ENCODE results near the gene FGF18.

FGF18 gene

GRCh38 chr5:171462928-171463861, 43.7 kb downstream of the FGF18 start:
- no peak for DNase-seq (ENCODE audit: low read depth, low spot score)
- no peak overlapping the region for H3K27ac ChIP-seq

GRCh38 chr5:171463862-171464229, 44.4 kb downstream of the FGF18 start:
- DNase-seq (ENCODE audit: low read depth, low spot score): no peak
- no peak overlapping the region for H3K27ac ChIP-seq

- no peak for DNase-seq (ENCODE audit: low read depth, low spot score)
- no peak overlapping the region for H3K27ac ChIP-seq
These were observed 45.4 kb downstream of the FGF18 start for GRCh38 chr5:171464829-171465228.

DNA sequence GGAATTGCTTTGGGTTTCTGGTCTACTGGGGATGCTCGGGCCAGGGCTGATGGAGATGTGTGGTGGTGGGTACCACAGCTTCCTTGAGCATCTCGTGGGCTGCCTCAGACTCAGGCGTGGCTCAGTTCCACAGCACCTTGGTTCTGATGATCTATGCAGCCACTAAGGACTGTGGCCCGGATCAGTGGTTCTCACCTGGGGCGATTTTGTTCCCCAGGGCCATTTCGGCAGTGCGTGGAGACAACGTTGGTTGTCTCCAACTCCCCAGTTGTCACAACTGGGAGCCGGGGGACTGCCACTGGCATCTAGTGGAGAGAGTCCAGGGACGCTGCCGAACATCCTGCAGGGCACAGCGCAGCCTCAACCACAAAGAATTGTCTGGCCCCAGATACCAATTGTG, 47.7 kb downstream of the FGF18 start:
- DNase-seq (ENCODE audit: low read depth, low spot score): no peak
- H3K27ac ChIP-seq: no peak overlapping the region

- no peak overlapping the region for H3K27ac ChIP-seq
- DNase-seq (ENCODE audit: low read depth, low spot score): no peak
These were observed 49.9 kb downstream of the FGF18 start for GRCh38 chr5:171469326-171469725.

DNA sequence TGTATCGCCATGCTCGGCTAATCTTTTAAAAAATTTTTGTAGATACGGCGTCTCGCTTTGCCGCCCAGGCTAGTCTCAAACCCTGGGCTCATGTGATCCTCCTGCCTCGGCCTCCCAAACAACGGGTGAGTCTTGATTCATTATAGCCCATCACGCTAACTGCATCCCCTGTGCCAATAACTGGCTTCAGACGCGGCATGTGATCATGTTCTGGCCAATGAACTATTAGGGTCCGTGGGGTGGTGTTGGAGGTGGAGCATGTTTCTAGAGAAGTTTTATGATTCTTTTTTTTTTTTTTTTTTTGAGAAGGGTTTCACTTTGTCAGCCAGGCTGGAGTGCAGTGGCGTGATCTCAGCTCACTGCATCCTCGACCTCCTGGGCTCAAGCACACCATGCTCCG, 51.0 kb downstream of the FGF18 start:
- no peak overlapping the region for H3K27ac ChIP-seq
- DNase-seq (ENCODE audit: low read depth, low spot score): no peak

DNA sequence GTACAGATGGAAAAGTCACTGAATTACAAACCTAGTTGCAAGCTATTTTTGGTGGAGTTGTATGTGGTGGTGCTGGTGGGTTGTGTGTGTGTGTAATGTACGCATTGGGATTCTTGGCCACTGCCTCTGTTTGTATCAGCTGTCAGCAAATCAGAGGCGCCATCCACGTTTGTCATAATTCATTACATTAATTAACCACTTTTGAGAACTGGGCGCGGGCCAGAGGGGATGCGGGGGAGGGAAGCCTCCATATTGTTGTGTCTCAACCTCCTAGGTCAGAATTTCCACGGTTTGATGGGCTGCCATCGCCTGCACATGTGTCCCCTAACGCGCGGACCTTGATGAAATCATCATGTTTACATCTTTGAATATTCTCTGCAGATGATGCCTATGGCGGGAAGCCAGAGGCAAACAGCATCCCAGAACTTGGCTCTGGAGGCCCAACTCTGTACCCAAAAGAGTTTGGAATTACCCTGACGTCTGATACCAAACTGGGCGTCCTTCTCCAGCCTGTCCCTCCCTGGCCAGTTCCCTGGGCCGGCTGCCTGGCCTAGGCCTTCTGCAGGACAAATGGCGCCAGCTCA, 54.9 kb downstream of the FGF18 start:
- DNase-seq (ENCODE audit: low read depth, low spot score): no peak
- H3K27ac ChIP-seq: no peak overlapping the region

DNA sequence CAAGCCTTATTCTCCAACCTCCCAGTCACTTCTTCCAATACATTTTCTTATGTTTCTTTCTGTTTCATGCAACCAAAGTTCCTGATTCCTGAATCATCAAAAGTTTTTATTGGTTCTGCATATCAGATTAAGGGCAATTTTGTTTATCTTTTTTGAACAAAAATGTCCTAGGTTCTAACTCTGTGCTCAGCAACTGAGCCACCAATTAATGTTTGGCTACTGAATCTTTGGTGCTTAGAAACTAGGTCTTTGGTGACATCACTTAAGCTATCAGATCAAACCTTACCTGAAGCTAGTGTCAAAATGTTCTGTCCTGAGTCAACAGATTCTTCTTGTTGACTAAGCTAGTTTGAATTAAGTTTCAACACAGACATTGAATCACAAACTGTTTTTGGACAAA, 56.1 kb downstream of the FGF18 start:
- H3K27ac ChIP-seq: no peak overlapping the region
- no peak for DNase-seq (ENCODE audit: low read depth, low spot score)

GRCh38 chr5:171476701-171477100, 57.3 kb downstream of the FGF18 start:
- H3K27ac ChIP-seq: no peak overlapping the region
- no peak for DNase-seq (ENCODE audit: low read depth, low spot score)

DNA sequence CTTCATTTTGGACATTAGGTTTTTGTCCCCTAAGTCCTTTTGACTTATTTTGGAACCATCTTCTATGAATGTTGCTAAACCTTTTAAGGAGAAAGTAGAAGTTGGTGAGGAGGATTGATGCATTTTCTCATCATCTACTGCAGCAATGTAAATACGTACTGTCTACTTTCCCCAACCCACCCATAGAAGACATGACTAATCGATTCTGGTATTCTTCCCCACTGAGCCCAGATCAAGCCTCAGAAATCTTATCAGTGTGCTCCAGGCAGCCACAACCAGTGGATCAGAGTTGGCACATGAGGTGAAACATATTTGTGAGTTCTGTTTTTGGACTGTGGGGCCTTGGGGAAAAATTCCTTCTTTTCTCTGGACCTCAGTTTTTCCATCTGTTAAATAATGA, 57.7 kb downstream of the FGF18 start:
- no peak for DNase-seq (ENCODE audit: low read depth, low spot score)
- H3K27ac ChIP-seq: no peak overlapping the region

GRCh38 chr5:171477666-171478065, 58.2 kb downstream of the FGF18 start:
- no peak overlapping the region for H3K27ac ChIP-seq
- no peak for DNase-seq (ENCODE audit: low read depth, low spot score)

- no peak overlapping the region for H3K27ac ChIP-seq
- DNase-seq (ENCODE audit: low read depth, low spot score): no peak
These were observed 59.7 kb downstream of the FGF18 start for GRCh38 chr5:171478946-171479775.

DNA sequence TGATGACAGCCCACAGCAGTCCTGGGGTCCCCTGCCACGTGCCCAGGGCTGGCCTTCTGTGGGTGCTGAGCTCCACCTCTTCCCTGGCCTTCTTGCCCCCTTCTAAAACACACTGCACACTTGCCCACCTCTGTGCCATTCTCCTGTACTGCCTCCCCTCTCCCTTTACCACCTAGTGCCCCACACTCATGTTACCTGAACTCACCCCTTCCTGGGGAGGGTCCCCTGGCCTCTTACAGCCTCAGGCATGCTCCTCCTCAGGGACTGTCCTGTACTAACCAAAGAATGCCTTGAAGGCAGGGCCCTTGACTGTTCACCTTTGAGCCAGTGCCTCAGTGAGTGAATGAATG, 60.3 kb downstream of the FGF18 start:
- H3K27ac ChIP-seq: no peak overlapping the region
- no peak for DNase-seq (ENCODE audit: low read depth, low spot score)

DNA sequence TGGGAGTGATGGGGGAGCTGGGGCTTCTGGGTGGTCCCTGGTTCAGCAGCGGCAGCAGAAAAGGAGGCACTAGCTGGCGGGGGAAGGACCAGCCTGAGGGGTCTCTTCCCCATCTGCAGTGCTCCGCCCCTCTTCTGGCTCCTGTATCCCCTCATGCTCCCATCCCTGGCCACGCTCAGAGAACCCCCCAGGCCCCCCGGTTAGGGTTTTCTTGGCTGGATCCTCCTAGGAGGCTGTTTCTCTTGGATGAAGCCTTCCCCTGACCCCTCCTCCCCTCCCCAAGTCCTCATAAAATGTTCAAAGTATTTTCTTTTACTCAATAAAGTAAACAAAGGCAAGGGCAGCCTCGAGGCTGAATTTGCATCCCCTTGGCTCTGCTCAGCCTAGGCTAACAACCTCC, 60.8 kb downstream of the FGF18 start:
- DNase-seq (ENCODE audit: low read depth, low spot score): no peak
- no peak overlapping the region for H3K27ac ChIP-seq

GRCh38 chr5:171481571-171482433, 62.4 kb downstream of the FGF18 start:
- no peak for DNase-seq (ENCODE audit: low read depth, low spot score)
- H3K27ac ChIP-seq: no peak overlapping the region

GRCh38 chr5:171482434-171482730, 62.9 kb downstream of the FGF18 start:
- no peak for DNase-seq (ENCODE audit: low read depth, low spot score)
- H3K27ac ChIP-seq: no peak overlapping the region

DNA sequence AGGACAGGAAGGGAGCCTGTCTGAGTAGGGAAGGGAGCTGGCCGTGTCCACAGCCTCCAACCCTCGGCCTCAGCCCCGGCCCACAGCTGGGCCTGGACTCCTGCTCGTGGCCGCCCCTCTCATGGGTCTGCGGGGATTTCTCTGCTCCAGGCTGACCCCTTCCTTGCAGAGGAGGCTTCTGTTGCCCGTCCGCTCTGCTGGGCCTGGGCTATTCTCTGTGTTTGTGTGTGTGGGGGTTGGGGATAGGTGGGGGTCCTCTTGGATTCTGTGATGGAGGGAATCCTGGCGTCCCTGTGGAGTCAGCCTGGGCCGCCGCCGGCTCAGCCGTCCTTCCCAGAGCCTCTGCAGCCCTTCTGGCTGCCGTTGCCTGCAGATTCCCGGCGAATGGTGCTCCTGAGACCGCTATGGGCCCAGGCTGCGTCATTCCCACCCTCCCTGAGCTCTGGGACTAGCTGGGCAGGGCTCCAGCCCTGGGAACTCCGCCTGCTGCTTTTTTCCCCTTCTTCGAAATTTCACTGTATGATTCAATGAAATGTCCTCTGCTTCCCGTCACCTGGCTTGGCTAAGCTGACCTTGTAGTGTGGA, 64.2 kb downstream of the FGF18 start:
- no peak for DNase-seq (ENCODE audit: low read depth, low spot score)

DNA sequence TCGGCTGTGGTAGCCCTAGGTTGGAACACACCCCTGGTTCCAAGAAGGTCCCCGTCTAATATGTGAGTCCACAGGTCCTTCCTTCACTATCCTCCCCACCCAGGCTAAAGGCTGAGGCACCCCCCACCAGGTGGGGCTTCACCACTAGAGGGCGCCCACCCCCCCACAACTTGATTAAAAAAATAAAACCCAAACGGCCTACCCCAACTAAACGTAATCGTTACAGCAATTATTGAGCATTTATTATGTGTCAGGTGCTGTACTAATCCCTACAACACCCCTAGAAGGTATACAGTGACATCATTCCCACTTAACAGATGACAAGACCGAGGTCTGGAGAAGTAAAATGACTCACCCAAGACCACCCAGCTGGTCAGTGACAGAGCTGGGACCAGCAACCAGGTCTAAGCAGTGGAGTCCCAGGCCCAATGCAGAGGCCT, 65.0 kb downstream of the FGF18 start:
- no peak overlapping the region for H3K27ac ChIP-seq

More for the DNA sequence above, 64.2 kb downstream of the FGF18 start:
- no peak overlapping the region for H3K27ac ChIP-seq

DNA sequence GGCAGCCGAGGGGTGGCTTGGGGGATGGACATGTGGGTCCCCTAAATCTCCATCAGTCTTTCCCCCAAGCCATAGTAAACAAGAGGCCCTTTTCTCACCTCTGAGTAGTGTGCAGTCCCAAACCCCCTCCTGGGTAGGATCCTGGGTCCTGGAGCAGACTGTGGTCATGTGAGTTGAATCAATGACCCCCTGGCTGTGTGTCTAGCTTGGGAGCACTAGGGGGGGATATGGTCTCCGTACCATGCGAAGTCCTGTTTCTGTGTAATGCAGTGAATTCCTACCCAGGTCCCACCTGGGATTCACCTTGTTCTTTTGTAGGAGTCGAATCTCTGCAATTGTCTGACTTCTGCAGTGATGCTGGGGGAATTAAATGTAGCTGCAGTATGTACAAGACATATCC, 66.2 kb downstream of the FGF18 start:
- no peak for DNase-seq (ENCODE audit: low read depth, low spot score)
- H3K27ac ChIP-seq: no peak overlapping the region

More for the DNA sequence above, 65.0 kb downstream of the FGF18 start:
- DNase-seq (ENCODE audit: low read depth, low spot score): no peak

DNA sequence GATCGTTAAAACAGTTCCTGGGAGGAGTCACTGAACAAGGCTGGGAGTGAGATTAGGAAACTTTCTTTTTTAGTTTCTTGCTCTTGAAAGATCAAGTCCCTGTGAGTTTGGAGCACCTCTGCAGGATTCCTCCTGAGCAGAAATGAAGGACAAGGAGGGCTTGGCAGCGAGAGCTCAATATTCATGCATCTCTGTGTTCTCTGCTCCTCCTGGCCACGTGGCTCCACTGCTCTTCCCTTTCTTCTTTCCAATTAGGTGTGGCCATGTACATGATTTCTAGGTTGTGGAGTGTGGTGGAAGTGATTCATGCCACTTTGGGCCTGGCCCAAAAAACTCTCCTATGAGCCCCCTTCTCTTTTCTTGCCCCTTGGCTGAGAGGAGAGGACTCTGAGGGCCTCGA, 67.2 kb downstream of the FGF18 start:
- no peak for DNase-seq (ENCODE audit: low read depth, low spot score)
- H3K27ac ChIP-seq: no peak overlapping the region
